ENCODE measurements around the gene MANEA. TPM values are rescaled to one million over a fixed set of nuclear protein-coding genes. Genes with fewer than 3 reads are reported as not detected.

MANEA gene
- total RNA-seq, 4 donors from 2014 or later = 7.5 to 11.4 (median 9.9) TPM

- Histone ChIP-seq H3K4me3 (no peak overlapping the region), H3K27ac (no peak overlapping the region), H3K36me3 (peaks cover 0 to 5% (median 0%) of the 10 kb centered on the region in 3 donors), H3K4me1 (peaks cover 0 to 8% (median 0%) of the 10 kb centered on the region in 4 donors), H3K9me3 (peaks cover 0 to 25% (median 0%) of the 10 kb centered on the region in 4 donors), H3K27me3 (no peaks in the 10 kb centered on the region)
- TF ChIP-seq POLR2A (IDR thresholded peaks at IDR 0.05) = no peak
- TF ChIP-seq EP300 (IDR thresholded peaks at IDR 0.05) = no peak
- no peak for TF ChIP-seq CTCF (IDR thresholded peaks at IDR 0.05)
- WGBS, 2 donors = 85 to 97% methylated on average over 1 of the region's 1 CpG
- no peak for DNase-seq (ENCODE audit: low spot score in 2 of 2)
These were observed 10.7 kb downstream of the MANEA start for GRCh38 chr6:95587989-95588388.

GRCh38 chr6:95589067-95589466 lies 11.7 kb downstream of the MANEA start:
- Histone ChIP-seq H3K9me3 (peaks cover 0 to 18% (median 0%) of the 10 kb centered on the region in 4 donors), H3K4me1 (peaks cover 0 to 8% (median 0%) of the 10 kb centered on the region in 4 donors), H3K27ac (no peak overlapping the region), H3K27me3 (no peaks in the 10 kb centered on the region), H3K4me3 (no peak overlapping the region), H3K36me3 (peaks cover 0 to 5% (median 0%) of the 10 kb centered on the region in 3 donors)
- DNase-seq (ENCODE audit: low spot score in 2 of 2) = no peak
- no peak for TF ChIP-seq EP300 (IDR thresholded peaks at IDR 0.05)
- no peak for TF ChIP-seq CTCF (IDR thresholded peaks at IDR 0.05)
- no peak for TF ChIP-seq POLR2A (IDR thresholded peaks at IDR 0.05)
- 73 to 80% methylated on average over 1 of the region's 1 CpG for WGBS, 2 donors

- 56 to 72% methylated on average over 4 of the region's 4 CpGs for WGBS, 2 donors
- no peak overlapping the region for H3K27ac ChIP-seq
- no peaks in the 10 kb centered on the region for H3K36me3 ChIP-seq
- peaks cover 0 to 9% (median 0%) of the 10 kb centered on the region in 4 donors for H3K9me3 ChIP-seq
- TF ChIP-seq EP300 (IDR thresholded peaks at IDR 0.05) (no peak), POLR2A (IDR thresholded peaks at IDR 0.05) (no peak), CTCF (IDR thresholded peaks at IDR 0.05) (no peak)
- no peak for DNase-seq (ENCODE audit: low spot score in 2 of 2)
- H3K4me3 ChIP-seq = no peak overlapping the region
- peaks cover 0 to 8% (median 0%) of the 10 kb centered on the region in 4 donors for H3K4me1 ChIP-seq
- H3K27me3 ChIP-seq = no peaks in the 10 kb centered on the region
These were observed 12.7 kb downstream of the MANEA start for GRCh38 chr6:95589826-95590570.

- Histone ChIP-seq H3K9me3 (peaks cover 0 to 4% (median 0%) of the 10 kb centered on the region in 4 donors), H3K27ac (no peak overlapping the region), H3K4me1 (peaks cover 0 to 5% (median 0%) of the 10 kb centered on the region in 4 donors), H3K4me3 (no peak overlapping the region), H3K36me3 (no peaks in the 10 kb centered on the region), H3K27me3 (no peaks in the 10 kb centered on the region)
- whole genome bisulfite sequencing, 2 donors = 45 to 47% methylated on average over 2 of the region's 2 CpGs
- no peak for TF ChIP-seq CTCF (IDR thresholded peaks at IDR 0.05)
- TF ChIP-seq POLR2A (IDR thresholded peaks at IDR 0.05) = no peak
- TF ChIP-seq EP300 (IDR thresholded peaks at IDR 0.05) = no peak
- no peak for DNase-seq (ENCODE audit: low spot score in 2 of 2)
These were observed 15.7 kb downstream of the MANEA start for GRCh38 chr6:95593025-95593424.

GRCh38 chr6:95596021-95596420 lies 18.7 kb downstream of the MANEA start:
- H3K9me3 ChIP-seq = peaks cover 0 to 4% (median 0%) of the 10 kb centered on the region in 4 donors
- WGBS, 2 donors = 92 to 95% methylated on average over 3 of the region's 3 CpGs
- no peaks in the 10 kb centered on the region for H3K4me1 ChIP-seq
- DNase-seq (ENCODE audit: low spot score in 2 of 2) = no peak
- peaks cover 0 to 7% (median 0%) of the 10 kb centered on the region in 3 donors for H3K36me3 ChIP-seq
- TF ChIP-seq POLR2A (IDR thresholded peaks at IDR 0.05) = no peak
- TF ChIP-seq EP300 (IDR thresholded peaks at IDR 0.05) = no peak
- TF ChIP-seq CTCF (IDR thresholded peaks at IDR 0.05) = no peak
- H3K4me3 ChIP-seq = no peak overlapping the region
- no peak overlapping the region for H3K27ac ChIP-seq
- H3K27me3 ChIP-seq = no peaks in the 10 kb centered on the region
